ENCODE results near the gene EXO1.
"Not testable (repeated sequence)": the region's sequence is repeated elsewhere in the genome, so short reads cannot be mapped to it uniquely, and the experiment has no call there.

Gene EXO1

GRCh38 chr1:241842565-241842964 is 5.4 kb upstream of the EXO1 start:
- no peak for TF ChIP-seq CTCF (IDR thresholded peaks at IDR 0.05; ENCODE audit: borderline replicate concordance, insufficient read depth, low read depth, low read length)
- H3K4me3 ChIP-seq (ENCODE audit: low read depth, low read length) = no peak overlapping the region

GRCh38 chr1:241844593-241844992 is 3.4 kb upstream of the EXO1 start:
- no peak for TF ChIP-seq CTCF (IDR thresholded peaks at IDR 0.05; ENCODE audit: borderline replicate concordance, insufficient read depth, low read depth, low read length)
- no peak overlapping the region for H3K4me3 ChIP-seq (ENCODE audit: low read depth, low read length)

GRCh38 chr1:241846375-241846774 is 1.6 kb upstream of the EXO1 start:
- TF ChIP-seq CTCF (IDR thresholded peaks at IDR 0.05; ENCODE audit: borderline replicate concordance, insufficient read depth, low read depth, low read length) = no peak

GRCh38 chr1:241846862-241847539 is 1.0 kb upstream of the EXO1 start:
- no peak for TF ChIP-seq CTCF (IDR thresholded peaks at IDR 0.05; ENCODE audit: borderline replicate concordance, insufficient read depth, low read depth, low read length)
- no peak overlapping the region for H3K4me3 ChIP-seq (ENCODE audit: low read depth, low read length)

More at GRCh38 chr1:241846375-241846774, 1.6 kb upstream of the EXO1 start:
- no peak overlapping the region for H3K4me3 ChIP-seq (ENCODE audit: low read depth, low read length)

GRCh38 chr1:241847540-241847795 is 536 bp upstream of the EXO1 start:
- TF ChIP-seq CTCF (IDR thresholded peaks at IDR 0.05; ENCODE audit: borderline replicate concordance, insufficient read depth, low read depth, low read length) = no peak
- H3K4me3 ChIP-seq (ENCODE audit: low read depth, low read length) = peak overlapping the region; percentile 84

- peak overlapping the region; percentile 84 for H3K4me3 ChIP-seq (ENCODE audit: low read depth, low read length)
- TF ChIP-seq CTCF (IDR thresholded peaks at IDR 0.05; ENCODE audit: borderline replicate concordance, insufficient read depth, low read depth, low read length) = no peak
Measured at GRCh38 chr1:241848686-241849344, 811 bp downstream of the EXO1 start.

GRCh38 chr1:241849345-241849695 is 1.3 kb downstream of the EXO1 start:
- H3K4me3 ChIP-seq (ENCODE audit: low read depth, low read length) = peak overlapping the region; percentile 84
- no peak for TF ChIP-seq CTCF (IDR thresholded peaks at IDR 0.05; ENCODE audit: borderline replicate concordance, insufficient read depth, low read depth, low read length)

GRCh38 chr1:241855545-241856140 is 7.6 kb downstream of the EXO1 start:
- not testable (repeated sequence) for H3K4me3 ChIP-seq (ENCODE audit: low read depth, low read length)

Data from GM12875 (cell line).